HepG2 (cell line): ENCODE measurements around the gene SKI. TPM values are rescaled to one million over a fixed set of nuclear protein-coding genes. Genes with fewer than 3 reads are reported as not detected.

Experiments used
- CCDC6 ChIP-seq: sonication (generic); formaldehyde crosslinking; IDR thresholded peaks from 2 replicates; pipeline ENCODE4 v1.8.1; 2022; ENCODE audit warnings: mild to moderate bottlenecking, missing genetic modification reagents, moderate library complexity
- ELF1 ChIP-seq: sonication (generic); formaldehyde crosslinking; IDR thresholded peaks from 2 replicates; pipeline ENCODE4 v1.4.0; 2020; ENCODE audit warnings: missing genetic modification reagents
- FOXA3 ChIP-seq: IDR thresholded peaks from 2 replicates; pipeline ENCODE4 v1.6.1; 2016; ENCODE audit warnings: missing genetic modification reagents, missing compliant biosample characterization
- HNRNPLL ChIP-seq: fragments of 200-400 bp; formaldehyde crosslinking; IDR thresholded peaks from 2 replicates; pipeline ENCODE4 v1.6.1; 2017; ENCODE audit warnings: mild to moderate bottlenecking, low read depth, low read length; ENCODE audit not compliant: poor library complexity, severe bottlenecking
- KAT7 ChIP-seq: IDR thresholded peaks from 2 replicates; pipeline ENCODE4 v1.6.1; 2018; ENCODE audit warnings: borderline replicate concordance, missing compliant biosample characterization
- MAFK ChIP-seq, 2 experiments: IDR thresholded peaks in 1 of 2; conservative IDR thresholded peaks in 1 of 2; 2 replicates each; pipeline ENCODE4 v1.6.1; 2011; ENCODE audit warnings: improper control_type of control experiment in 2 of 2, low read length in 2 of 2
- MEF2D ChIP-seq: sonication (generic); formaldehyde crosslinking; IDR thresholded peaks from 2 replicates; pipeline ENCODE4 v1.5.1; 2020; ENCODE audit warnings: mild to moderate bottlenecking, missing genetic modification reagents
- NBN ChIP-seq: fragments of 450-650 bp; conservative IDR thresholded peaks from 2 replicates; pipeline ENCODE4 v1.6.1; 2017
- RARA ChIP-seq: IDR thresholded peaks from 2 replicates; pipeline ENCODE4 v1.6.1; 2016; ENCODE audit warnings: missing genetic modification reagents, missing compliant biosample characterization
- RORA ChIP-seq: sonication (generic); formaldehyde crosslinking; IDR thresholded peaks from 2 replicates; pipeline ENCODE4 v1.5.0; 2020; ENCODE audit warnings: mild to moderate bottlenecking, missing genetic modification reagents, moderate library complexity
- TBP ChIP-seq: sonication (generic); formaldehyde crosslinking; IDR thresholded peaks from 2 replicates; pipeline ENCODE4 v1.5.0; 2020; ENCODE audit warnings: missing genetic modification reagents
- TMF1 ChIP-seq: sonication (generic); formaldehyde crosslinking; IDR thresholded peaks from 2 replicates; pipeline ENCODE4 v1.8.1; 2022; ENCODE audit warnings: low read depth, missing genetic modification reagents
- TOE1 ChIP-seq: sonication (generic); formaldehyde crosslinking; IDR thresholded peaks from 2 replicates; pipeline ENCODE4 v1.4.0; 2020; ENCODE audit warnings: mild to moderate bottlenecking, missing genetic modification reagents
- TOPORS ChIP-seq: sonication (generic); formaldehyde crosslinking; IDR thresholded peaks from 2 replicates; pipeline ENCODE4 v1.8.0; 2023; ENCODE audit warnings: mild to moderate bottlenecking, missing genetic modification reagents
- YEATS4 ChIP-seq: sonication (generic); formaldehyde crosslinking; IDR thresholded peaks from 2 replicates; pipeline ENCODE4 v1.4.0; 2020; ENCODE audit warnings: missing genetic modification reagents, borderline replicate concordance
- ZBTB42 ChIP-seq: sonication (generic); formaldehyde crosslinking; IDR thresholded peaks from 2 replicates; pipeline ENCODE4 v1.5.0; 2020; ENCODE audit warnings: mild to moderate bottlenecking, missing genetic modification reagents
- ZKSCAN5 ChIP-seq: sonication (generic); formaldehyde crosslinking; IDR thresholded peaks from 2 replicates; pipeline ENCODE4 v1.5.1; 2020; ENCODE audit warnings: mild to moderate bottlenecking, missing genetic modification reagents
- ZMAT3 ChIP-seq: sonication (generic); formaldehyde crosslinking; conservative IDR thresholded peaks from 2 replicates; pipeline ENCODE4 v1.7.0; 2021; ENCODE audit warnings: missing genetic modification reagents
- ZNF430 ChIP-seq: sonication (generic); formaldehyde crosslinking; IDR thresholded peaks from 2 replicates; pipeline ENCODE4 v1.9.0; 2021; ENCODE audit warnings: mild to moderate bottlenecking, missing genetic modification reagents
- ZNF468 ChIP-seq: sonication (generic); formaldehyde crosslinking; IDR thresholded peaks from 2 replicates; pipeline ENCODE4 v1.8.0; 2022; ENCODE audit warnings: mild to moderate bottlenecking, moderate library complexity, missing genetic modification reagents
- ZNF501 ChIP-seq: sonication (generic); formaldehyde crosslinking; IDR thresholded peaks from 2 replicates; pipeline ENCODE4 v1.5.1; 2020; ENCODE audit warnings: mild to moderate bottlenecking, moderate library complexity, missing genetic modification reagents
- ZNF543 ChIP-seq: sonication (generic); formaldehyde crosslinking; IDR thresholded peaks from 2 replicates; pipeline ENCODE4 v1.4.0; 2020; ENCODE audit warnings: mild to moderate bottlenecking, missing genetic modification reagents
- ZNF563 ChIP-seq: sonication (generic); formaldehyde crosslinking; IDR thresholded peaks from 2 replicates; pipeline ENCODE4 v1.8.0; 2022; ENCODE audit warnings: mild to moderate bottlenecking, moderate library complexity, missing genetic modification reagents
- ZNF572 ChIP-seq: sonication (generic); formaldehyde crosslinking; IDR thresholded peaks from 2 replicates; pipeline ENCODE4 v1.5.1; 2020; ENCODE audit warnings: mild to moderate bottlenecking, missing genetic modification reagents
- ZNF616 ChIP-seq: sonication (generic); formaldehyde crosslinking; IDR thresholded peaks from 2 replicates; pipeline ENCODE4 v1.5.0; 2020; ENCODE audit warnings: low read depth, mild to moderate bottlenecking, missing genetic modification reagents
- ZNF768 ChIP-seq: sonication (generic); formaldehyde crosslinking; IDR thresholded peaks from 2 replicates; pipeline ENCODE4 v1.4.0; 2020; ENCODE audit warnings: missing genetic modification reagents
- ZNF775 ChIP-seq: sonication (generic); formaldehyde crosslinking; IDR thresholded peaks from 2 replicates; pipeline ENCODE4 v1.4.0; 2020; ENCODE audit warnings: missing genetic modification reagents, mild to moderate bottlenecking, moderate library complexity, borderline replicate concordance
- polyA plus RNA-seq, 8 experiments: library from polyadenylated mRNA; depleted of rRNA in 3 of 8; stranded (reverse) in 7 of 8; unstranded in 1 of 8; fragments of >200 nt; fragmentation: Illumina TruSeq in 4 of 8; extraction: Trizol in 4 of 8; gene quantifications; 2 replicates each; pipeline versions ENCODE4 v1.2.1 to v1.2.3, GENCODE V29; 2011 to 2016; ENCODE audit warnings: low read depth in 4 of 8, missing spikeins in 1 of 8, mixed read lengths in 1 of 8; ENCODE audit not compliant: insufficient read depth in 1 of 8
- total RNA-seq, 5 experiments: library from RNA; depleted of rRNA; stranded (reverse); fragments of >200 nt; fragmentation: Illumina TruSeq; extraction: Trizol; gene quantifications; 2 replicates each; pipeline ENCODE4 v1.2.3, GENCODE V29; 2016; ENCODE audit warnings: low read depth in 1 of 5
- TF ChIP-seq, protein P1 (sequence below): sonication (generic); formaldehyde crosslinking; IDR thresholded peaks from 2 replicates; pipeline ENCODE4 v1.4.0; 2020; ENCODE audit warnings: missing genetic modification reagents
- TF ChIP-seq, protein P2 (sequence below): fragments of 450-650 bp; IDR thresholded peaks from 2 replicates; pipeline ENCODE4 v1.6.1; 2016
- TF ChIP-seq, protein P3 (sequence below): sonication (generic); formaldehyde crosslinking; IDR thresholded peaks from 2 replicates; pipeline ENCODE4 v1.5.1; 2020; ENCODE audit warnings: mild to moderate bottlenecking, moderate library complexity, missing genetic modification reagents

The SKI gene
- total and polyA plus RNA-seq, 2 of the 13 experiments (the other 11 are each of a cell fraction or from before 2014, with no cell fraction given), result 4.7 to 6.9 TPM

DNA sequence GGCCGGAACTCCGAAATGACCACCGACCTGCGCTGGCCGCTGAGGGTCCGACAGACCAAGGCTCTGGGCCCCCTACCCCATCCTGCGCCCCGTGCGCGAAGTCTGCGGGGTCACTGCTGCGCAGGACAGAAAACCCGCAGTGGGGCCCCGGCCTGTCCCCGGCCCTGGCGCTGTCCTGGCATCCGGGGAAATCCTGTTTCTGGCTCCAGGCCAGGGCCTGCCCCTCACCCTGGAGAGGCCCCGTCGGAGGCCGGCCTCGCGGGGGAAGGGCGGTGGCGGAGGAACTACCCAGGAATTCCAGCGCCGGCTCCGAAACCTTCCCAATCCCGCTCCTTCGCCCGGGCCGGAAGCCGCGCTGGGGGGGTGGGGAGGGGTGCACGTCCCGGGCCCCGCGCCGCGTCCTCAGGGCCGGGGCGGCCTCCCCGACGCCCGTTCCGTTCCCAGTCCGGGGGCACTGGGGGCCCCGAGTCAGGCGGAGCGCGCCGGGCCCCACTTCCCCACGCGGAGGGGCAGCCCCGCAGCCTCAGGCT is 86.2 kb downstream of the SKI start (continued):
- TF ChIP-seq CCDC6 (no peak), ZBTB42 (no peak), HNRNPLL (peak; percentile 60), TOE1 (CRISPR knock-in tag) (no peak), ZMAT3 (CRISPR knock-in tag) (no peak), ZNF501 (CRISPR knock-in tag) (peak; percentile 30; the same call in 1 of the 2 replicates), ZNF468 (no peak), YEATS4 (CRISPR knock-in tag) (peak; percentile 40; the same call in 1 of the 2 replicates), RARA (peak; percentile 49), TMF1 (no peak), ZNF430 (CRISPR knock-in tag) (no peak), ZNF572 (no peak), NBN (no peak), ZNF616 (CRISPR knock-in tag) (no peak), ELF1 (no peak), ZKSCAN5 (CRISPR knock-in tag) (no peak), RORA (CRISPR knock-in tag) (no peak), MEF2D (CRISPR knock-in tag) (0 out of 2 replicates have a peak, but pooled peaks have one; percentile 30), TBP (CRISPR knock-in tag) (no peak), ZNF543 (no peak), KAT7 (no peak), FOXA3 (peak; percentile 14; the same call in 1 of the 2 replicates), ZNF768 (CRISPR knock-in tag) (no peak), MAFK (conservative IDR thresholded peaks at IDR 0.05 in 1 of 2, IDR thresholded peaks at IDR 0.05 in 1 of 2; ENCODE audit: low read length in 2 of 2) (no peak), ZNF563 (CRISPR knock-in tag) (0 out of 2 replicates have a peak, but pooled peaks have one; percentile 25), TOPORS (no peak), ZNF775 (CRISPR knock-in tag) (no peak)
- TF ChIP-seq, protein P1, sequence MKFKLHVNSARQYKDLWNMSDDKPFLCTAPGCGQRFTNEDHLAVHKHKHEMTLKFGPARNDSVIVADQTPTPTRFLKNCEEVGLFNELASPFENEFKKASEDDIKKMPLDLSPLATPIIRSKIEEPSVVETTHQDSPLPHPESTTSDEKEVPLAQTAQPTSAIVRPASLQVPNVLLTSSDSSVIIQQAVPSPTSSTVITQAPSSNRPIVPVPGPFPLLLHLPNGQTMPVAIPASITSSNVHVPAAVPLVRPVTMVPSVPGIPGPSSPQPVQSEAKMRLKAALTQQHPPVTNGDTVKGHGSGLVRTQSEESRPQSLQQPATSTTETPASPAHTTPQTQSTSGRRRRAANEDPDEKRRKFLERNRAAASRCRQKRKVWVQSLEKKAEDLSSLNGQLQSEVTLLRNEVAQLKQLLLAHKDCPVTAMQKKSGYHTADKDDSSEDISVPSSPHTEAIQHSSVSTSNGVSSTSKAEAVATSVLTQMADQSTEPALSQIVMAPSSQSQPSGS (CRISPR knock-in tag), result no peak
- TF ChIP-seq, protein P2, sequence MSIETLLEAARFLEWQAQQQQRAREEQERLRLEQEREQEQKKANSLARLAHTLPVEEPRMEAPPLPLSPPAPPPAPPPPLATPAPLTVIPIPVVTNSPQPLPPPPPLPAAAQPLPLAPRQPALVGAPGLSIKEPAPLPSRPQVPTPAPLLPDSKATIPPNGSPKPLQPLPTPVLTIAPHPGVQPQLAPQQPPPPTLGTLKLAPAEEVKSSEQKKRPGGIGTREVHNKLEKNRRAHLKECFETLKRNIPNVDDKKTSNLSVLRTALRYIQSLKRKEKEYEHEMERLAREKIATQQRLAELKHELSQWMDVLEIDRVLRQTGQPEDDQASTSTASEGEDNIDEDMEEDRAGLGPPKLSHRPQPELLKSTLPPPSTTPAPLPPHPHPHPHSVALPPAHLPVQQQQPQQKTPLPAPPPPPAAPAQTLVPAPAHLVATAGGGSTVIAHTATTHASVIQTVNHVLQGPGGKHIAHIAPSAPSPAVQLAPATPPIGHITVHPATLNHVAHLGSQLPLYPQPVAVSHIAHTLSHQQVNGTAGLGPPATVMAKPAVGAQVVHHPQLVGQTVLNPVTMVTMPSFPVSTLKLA, result no peak
- TF ChIP-seq, protein P3, sequence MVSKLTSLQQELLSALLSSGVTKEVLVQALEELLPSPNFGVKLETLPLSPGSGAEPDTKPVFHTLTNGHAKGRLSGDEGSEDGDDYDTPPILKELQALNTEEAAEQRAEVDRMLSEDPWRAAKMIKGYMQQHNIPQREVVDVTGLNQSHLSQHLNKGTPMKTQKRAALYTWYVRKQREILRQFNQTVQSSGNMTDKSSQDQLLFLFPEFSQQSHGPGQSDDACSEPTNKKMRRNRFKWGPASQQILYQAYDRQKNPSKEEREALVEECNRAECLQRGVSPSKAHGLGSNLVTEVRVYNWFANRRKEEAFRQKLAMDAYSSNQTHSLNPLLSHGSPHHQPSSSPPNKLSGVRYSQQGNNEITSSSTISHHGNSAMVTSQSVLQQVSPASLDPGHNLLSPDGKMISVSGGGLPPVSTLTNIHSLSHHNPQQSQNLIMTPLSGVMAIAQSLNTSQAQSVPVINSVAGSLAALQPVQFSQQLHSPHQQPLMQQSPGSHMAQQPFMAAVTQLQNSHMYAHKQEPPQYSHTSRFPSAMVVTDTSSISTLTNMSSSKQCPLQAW (CRISPR knock-in tag), result 0 out of 2 replicates have a peak, but pooled peaks have one; percentile 32
